ENCODE data around the gene ENTPD6.

DNA sequence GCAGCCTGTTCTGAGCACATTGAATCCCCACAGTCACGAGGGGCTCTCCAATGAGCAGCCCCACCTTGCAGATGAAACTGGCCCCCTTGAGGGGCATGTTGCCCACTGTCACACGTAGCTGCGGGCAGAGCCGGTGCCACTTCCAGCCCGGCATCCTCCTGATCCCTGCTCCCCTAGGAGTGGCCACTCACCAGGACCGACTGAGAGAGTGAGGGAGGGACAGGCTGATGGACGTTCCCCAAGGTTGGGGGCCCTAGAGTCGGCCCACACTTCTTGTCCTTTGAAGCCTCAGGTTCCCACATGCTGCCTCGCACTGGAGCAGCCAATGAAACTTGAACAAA, 10.5 kb downstream of the ENTPD6 start:
- TF ChIP-seq, protein P1, sequence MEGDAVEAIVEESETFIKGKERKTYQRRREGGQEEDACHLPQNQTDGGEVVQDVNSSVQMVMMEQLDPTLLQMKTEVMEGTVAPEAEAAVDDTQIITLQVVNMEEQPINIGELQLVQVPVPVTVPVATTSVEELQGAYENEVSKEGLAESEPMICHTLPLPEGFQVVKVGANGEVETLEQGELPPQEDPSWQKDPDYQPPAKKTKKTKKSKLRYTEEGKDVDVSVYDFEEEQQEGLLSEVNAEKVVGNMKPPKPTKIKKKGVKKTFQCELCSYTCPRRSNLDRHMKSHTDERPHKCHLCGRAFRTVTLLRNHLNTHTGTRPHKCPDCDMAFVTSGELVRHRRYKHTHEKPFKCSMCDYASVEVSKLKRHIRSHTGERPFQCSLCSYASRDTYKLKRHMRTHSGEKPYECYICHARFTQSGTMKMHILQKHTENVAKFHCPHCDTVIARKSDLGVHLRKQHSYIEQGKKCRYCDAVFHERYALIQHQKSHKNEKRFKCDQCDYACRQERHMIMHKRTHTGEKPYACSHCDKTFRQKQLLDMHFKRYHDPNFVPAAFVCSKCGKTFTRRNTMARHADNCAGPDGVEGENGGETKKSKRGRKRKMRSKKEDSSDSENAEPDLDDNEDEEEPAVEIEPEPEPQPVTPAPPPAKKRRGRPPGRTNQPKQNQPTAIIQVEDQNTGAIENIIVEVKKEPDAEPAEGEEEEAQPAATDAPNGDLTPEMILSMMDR (IDR thresholded peaks at IDR 0.05): no peak
- TF ChIP-seq POLR2A (IDR thresholded peaks at IDR 0.05): no peak

All from right lobe of liver (tissue), 4 donors.